Activated naive CD4-positive, alpha-beta T cell treated with anti-CD3 and anti-CD28 coated beads, Interleukin-2, amount 10 ng/mL, durations not matched to agents 7 days and 5 days (primary cell): ENCODE results near the gene TRPM2.
A peak's percentile ranks its signal among the peaks of the same experiment; 100 is the strongest.

Experiments
- CTCF ChIA-PET: fragments of 350-600 bp; sonication (Branson Sonifier 250); formaldehyde crosslinking; loops from one replicate; lab custom pipeline; 2021; ENCODE audit warnings: antibody characterized with exemption; lab: Charles Lee
- DNase-seq: peaks from one replicate; pipeline ENCODE4 v3.0.0-alpha.2; 2020
- H3K27ac Mint-ChIP-seq: one replicate; pipeline ENCODE4 v1.8.0; 2021; ENCODE audit warnings: mild to moderate bottlenecking, moderate library complexity, mixed read lengths
- H3K27me3 Mint-ChIP-seq: one replicate; pipeline ENCODE4 v1.8.0; 2021; ENCODE audit warnings: mild to moderate bottlenecking, mixed read lengths
- H3K36me3 Mint-ChIP-seq: one replicate; pipeline ENCODE4 v1.8.0; 2021; ENCODE audit warnings: mixed read lengths
- H3K4me1 Mint-ChIP-seq: one replicate; pipeline ENCODE4 v1.8.0; 2021; ENCODE audit warnings: mixed read lengths
- H3K4me3 Mint-ChIP-seq: one replicate; pipeline ENCODE4 v1.8.0; 2021; ENCODE audit warnings: mild to moderate bottlenecking, moderate library complexity, mixed read lengths
- H3K9me3 Mint-ChIP-seq: one replicate; pipeline ENCODE4 v1.8.0; 2021; ENCODE audit warnings: mixed read lengths

Gene TRPM2

GRCh38 chr21:44426663-44427191, 73.3 kb downstream of the TRPM2 start:
- Mint-ChIP-seq H3K27ac (no peak overlapping the region), H3K27me3 (no peaks in the 10 kb centered on the region), H3K4me1 (no peaks in the 10 kb centered on the region), H3K36me3 (peaks cover 20% of the 10 kb centered on the region), H3K4me3 (no peak overlapping the region), H3K9me3 (peaks cover 15% of the 10 kb centered on the region)
- CTCF ChIA-PET = no interaction called here
- peak; percentile 18 for DNase-seq

DNA sequence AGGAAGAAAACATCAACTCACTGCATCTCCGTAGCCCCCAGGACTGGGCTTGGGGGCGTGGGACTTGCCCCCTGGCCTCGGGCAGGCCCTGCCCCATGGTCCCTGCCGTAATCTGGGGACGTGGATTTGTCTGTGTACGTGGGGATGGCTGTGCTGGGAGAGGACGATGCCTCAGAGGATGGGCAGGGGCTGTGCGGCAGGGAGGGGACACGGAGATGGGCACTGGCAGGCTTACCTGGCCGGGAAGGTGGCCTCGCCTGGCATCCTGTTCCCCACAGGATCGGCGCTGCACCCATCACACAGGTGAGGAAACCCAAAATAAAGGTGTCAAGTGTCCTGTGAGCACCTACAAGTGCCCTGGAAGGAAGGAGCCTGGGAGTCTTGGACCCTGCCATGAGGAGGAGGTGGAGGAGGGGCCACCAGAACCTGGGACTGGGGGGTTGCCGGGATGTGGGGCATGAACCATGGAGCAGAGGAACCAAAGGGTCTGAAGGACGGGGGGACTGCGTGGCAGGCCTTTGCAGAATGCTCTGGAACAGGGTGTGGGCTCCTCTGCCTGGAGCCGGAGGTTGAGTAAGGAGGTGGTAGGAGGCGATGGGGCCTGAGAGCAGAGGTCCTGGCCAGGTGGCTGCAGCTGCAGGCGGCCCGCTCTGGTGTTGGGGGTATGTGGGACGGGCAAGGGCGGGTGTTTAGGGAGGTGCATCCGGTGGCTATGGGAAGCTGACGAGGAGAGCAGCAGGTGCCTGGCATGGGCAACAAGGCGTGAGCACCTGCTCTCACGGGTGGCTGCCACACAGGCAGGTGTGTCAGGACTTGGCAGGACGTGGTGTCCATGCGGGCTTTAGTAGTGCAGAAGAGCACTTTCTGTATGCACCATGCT, 74.1 kb downstream of the TRPM2 start:
- DNase-seq = peak; percentile 20
- Mint-ChIP-seq H3K4me1 (no peaks in the 10 kb centered on the region), H3K4me3 (no peak overlapping the region), H3K27me3 (peaks cover 5% of the 10 kb centered on the region), H3K9me3 (peaks cover 17% of the 10 kb centered on the region), H3K36me3 (peaks cover 18% of the 10 kb centered on the region), H3K27ac (peak overlapping the region; percentile 7)
- CTCF ChIA-PET = no interaction called here

DNA sequence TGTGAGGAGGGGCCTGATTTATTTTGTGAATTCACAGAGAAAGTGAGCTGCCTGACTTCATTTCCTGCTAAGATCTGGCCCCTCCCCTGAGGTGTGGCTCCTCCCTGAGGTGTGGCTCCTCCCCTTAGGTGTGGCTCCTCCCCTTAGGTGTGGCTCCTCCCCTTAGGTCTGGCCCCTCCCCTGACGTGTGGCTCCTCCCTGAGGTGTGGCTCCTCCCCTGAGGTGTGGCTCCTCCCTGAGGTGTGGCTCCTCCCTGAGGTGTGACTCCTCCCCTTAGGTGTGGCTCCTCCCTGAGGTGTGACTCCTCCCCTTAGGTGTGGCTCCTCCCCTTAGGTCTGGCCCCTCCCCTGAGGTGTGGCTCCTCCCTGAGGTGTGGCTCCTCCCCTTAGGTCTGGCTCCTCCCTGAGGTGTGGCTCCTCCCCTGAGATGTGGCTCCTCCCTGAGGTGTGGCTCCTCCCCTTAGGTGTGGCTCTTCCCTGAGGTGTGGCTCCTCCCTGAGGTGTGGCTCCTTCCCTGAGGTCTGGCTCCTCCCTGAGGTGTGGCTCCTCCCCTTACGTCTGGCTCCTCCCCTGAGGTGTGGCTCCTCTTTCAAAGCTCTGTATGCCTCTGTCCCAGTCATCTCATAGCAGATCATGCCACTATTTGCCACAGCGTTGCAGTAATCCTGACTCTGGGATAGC, 75.0 kb downstream of the TRPM2 start:
- Mint-ChIP-seq H3K27ac (peak overlapping the region; percentile 52), H3K4me3 (no peak overlapping the region), H3K4me1 (no peaks in the 10 kb centered on the region), H3K9me3 (peaks cover 17% of the 10 kb centered on the region), H3K27me3 (peaks cover 5% of the 10 kb centered on the region), H3K36me3 (peaks cover 18% of the 10 kb centered on the region)
- peak; percentile 72 for DNase-seq
- CTCF ChIA-PET = interaction anchor here (0.7 kb wide), 1 partner anchor 453 kb away, joined by 3 read pairs; no protein-coding TSS in a partner anchor

- no peak overlapping the region for H3K4me3 Mint-ChIP-seq
- H3K36me3 Mint-ChIP-seq = peaks cover 18% of the 10 kb centered on the region
- DNase-seq = no peak
- peaks cover 17% of the 10 kb centered on the region for H3K9me3 Mint-ChIP-seq
- no peaks in the 10 kb centered on the region for H3K4me1 Mint-ChIP-seq
- CTCF ChIA-PET = no interaction called here
- H3K27ac Mint-ChIP-seq = no peak overlapping the region
- peaks cover 5% of the 10 kb centered on the region for H3K27me3 Mint-ChIP-seq
Observed at GRCh38 chr21:44429894-44430293, 76.5 kb downstream of the TRPM2 start.

DNA sequence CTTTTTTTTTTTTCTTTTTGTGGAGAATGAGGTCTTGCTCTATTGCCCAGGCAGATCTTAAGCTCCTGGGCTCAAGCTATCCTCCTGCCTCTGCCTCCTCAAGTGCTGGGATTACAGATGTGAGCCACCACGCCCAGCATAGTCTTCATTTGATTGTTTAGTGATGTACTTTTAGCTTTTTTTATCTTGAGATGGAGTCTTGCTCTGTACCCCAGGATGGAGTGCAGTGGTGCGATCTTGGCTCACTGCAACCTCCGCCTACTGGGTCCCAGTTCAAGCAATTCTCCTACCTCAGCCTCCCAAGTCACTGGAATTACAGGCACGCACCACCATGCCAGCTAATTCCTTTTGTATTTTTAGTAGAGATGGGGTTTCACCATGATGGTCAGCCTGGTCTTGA, 77.9 kb downstream of the TRPM2 start:
- Mint-ChIP-seq H3K27ac (no peak overlapping the region), H3K9me3 (peaks cover 17% of the 10 kb centered on the region), H3K36me3 (peaks cover 23% of the 10 kb centered on the region), H3K4me3 (no peak overlapping the region), H3K27me3 (peaks cover 5% of the 10 kb centered on the region), H3K4me1 (no peaks in the 10 kb centered on the region)
- peak; percentile 3 for DNase-seq
- CTCF ChIA-PET = interaction anchor here (0.7 kb wide), 1 partner anchor 78 kb away, joined by 3 read pairs; the partner anchor contains the start of gene TRPM2

GRCh38 chr21:44432841-44433790, 79.7 kb downstream of the TRPM2 start:
- Mint-ChIP-seq H3K36me3 (peaks cover 15% of the 10 kb centered on the region), H3K9me3 (peaks cover 13% of the 10 kb centered on the region), H3K27me3 (peaks cover 5% of the 10 kb centered on the region), H3K27ac (no peak overlapping the region), H3K4me3 (no peak overlapping the region), H3K4me1 (no peaks in the 10 kb centered on the region)
- DNase-seq = peak; percentile 14
- CTCF ChIA-PET = no interaction called here

GRCh38 chr21:44433791-44434567, 80.6 kb downstream of the TRPM2 start:
- H3K4me3 Mint-ChIP-seq = no peak overlapping the region
- CTCF ChIA-PET = no interaction called here
- DNase-seq = peak; percentile 16
- no peak overlapping the region for H3K27ac Mint-ChIP-seq
- H3K9me3 Mint-ChIP-seq = peaks cover 10% of the 10 kb centered on the region
- no peaks in the 10 kb centered on the region for H3K4me1 Mint-ChIP-seq
- H3K36me3 Mint-ChIP-seq = peaks cover 13% of the 10 kb centered on the region
- H3K27me3 Mint-ChIP-seq = peaks cover 5% of the 10 kb centered on the region

- peak; percentile 14 for DNase-seq
- peaks cover 5% of the 10 kb centered on the region for H3K27me3 Mint-ChIP-seq
- H3K4me1 Mint-ChIP-seq = no peaks in the 10 kb centered on the region
- H3K9me3 Mint-ChIP-seq = peaks cover 10% of the 10 kb centered on the region
- H3K4me3 Mint-ChIP-seq = no peak overlapping the region
- CTCF ChIA-PET = no interaction called here
- no peak overlapping the region for H3K27ac Mint-ChIP-seq
- H3K36me3 Mint-ChIP-seq = peaks cover 15% of the 10 kb centered on the region
Observed at GRCh38 chr21:44434568-44434925, 81.1 kb downstream of the TRPM2 start.

GRCh38 chr21:44434936-44435635, 81.7 kb downstream of the TRPM2 start:
- no peak overlapping the region for H3K4me3 Mint-ChIP-seq
- peaks cover 12% of the 10 kb centered on the region for H3K36me3 Mint-ChIP-seq
- no peaks in the 10 kb centered on the region for H3K4me1 Mint-ChIP-seq
- DNase-seq = peak; percentile 12
- CTCF ChIA-PET = no interaction called here
- H3K27me3 Mint-ChIP-seq = peaks cover 5% of the 10 kb centered on the region
- no peak overlapping the region for H3K27ac Mint-ChIP-seq
- peaks cover 5% of the 10 kb centered on the region for H3K9me3 Mint-ChIP-seq

DNA sequence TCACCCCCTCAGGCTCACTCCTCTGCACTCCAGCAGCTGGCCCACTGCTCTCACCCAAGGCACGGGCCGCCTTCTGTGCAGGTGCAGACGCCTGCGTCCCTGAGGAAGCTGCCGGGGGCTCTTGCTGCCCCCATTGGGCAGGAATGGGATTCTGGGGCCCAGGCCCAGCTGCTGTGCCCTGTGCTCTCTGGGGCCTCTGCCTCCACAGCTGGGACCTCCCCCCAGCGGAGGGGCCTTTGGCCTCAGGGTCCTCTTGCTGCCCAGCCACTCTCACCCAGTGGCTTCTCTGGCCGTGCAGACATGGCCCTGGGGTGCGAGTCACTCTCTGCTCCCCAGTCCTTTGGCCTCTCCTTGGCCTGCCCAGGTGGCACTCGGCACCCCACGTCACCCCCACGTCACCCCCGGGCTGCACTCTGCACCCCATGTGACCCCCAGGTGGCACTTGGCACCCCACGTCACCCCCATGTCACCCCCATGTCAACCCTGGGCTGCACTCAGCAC, 82.7 kb downstream of the TRPM2 start:
- CTCF ChIA-PET = no interaction called here
- DNase-seq = peak; percentile 17
- H3K36me3 Mint-ChIP-seq = peaks cover 10% of the 10 kb centered on the region
- H3K9me3 Mint-ChIP-seq = peaks cover 3% of the 10 kb centered on the region
- no peak overlapping the region for H3K4me3 Mint-ChIP-seq
- peaks cover 5% of the 10 kb centered on the region for H3K27me3 Mint-ChIP-seq
- H3K4me1 Mint-ChIP-seq = no peaks in the 10 kb centered on the region
- H3K27ac Mint-ChIP-seq = no peak overlapping the region

GRCh38 chr21:44436958-44437357, 83.5 kb downstream of the TRPM2 start:
- Mint-ChIP-seq H3K9me3 (no peaks in the 10 kb centered on the region), H3K27me3 (peaks cover 5% of the 10 kb centered on the region), H3K4me3 (no peak overlapping the region), H3K4me1 (no peaks in the 10 kb centered on the region), H3K36me3 (peaks cover 10% of the 10 kb centered on the region), H3K27ac (no peak overlapping the region)
- no peak for DNase-seq
- CTCF ChIA-PET = no interaction called here

- no peaks in the 10 kb centered on the region for H3K9me3 Mint-ChIP-seq
- no peak for DNase-seq
- peaks cover 1% of the 10 kb centered on the region for H3K27me3 Mint-ChIP-seq
- peaks cover 8% of the 10 kb centered on the region for H3K36me3 Mint-ChIP-seq
- no peak overlapping the region for H3K27ac Mint-ChIP-seq
- H3K4me3 Mint-ChIP-seq = no peak overlapping the region
- H3K4me1 Mint-ChIP-seq = no peaks in the 10 kb centered on the region
- CTCF ChIA-PET = no interaction called here
Observed at GRCh38 chr21:44437371-44437695, 83.9 kb downstream of the TRPM2 start.
